Tibial nerve (tissue), 4 donors: ENCODE measurements around the gene ARHGAP26. TPM values are rescaled to one million over a fixed set of nuclear protein-coding genes. Genes with fewer than 3 reads are reported as not detected.

Experiments used
- DNase-seq, 2 donors: peaks; one replicate each; pipeline ENCODE4 v3.0.0-alpha.2; 2019; ENCODE audit warnings: low spot score in 2 of 2
- H3K27ac ChIP-seq, 4 donors: fragments of 200-600 bp; sonication (generic) in 3 of 4; one replicate each; pipeline ENCODE4 v1.5.1; 2017 to 2019; ENCODE audit warnings: mild to moderate bottlenecking in 1 of 4
- H3K27me3 ChIP-seq, 2 donors: fragments of 200-600 bp; sonication (generic) in 1 of 2; one replicate each; pipeline versions ENCODE4 v1.5.1 to v1.6.0; 2017 to 2019
- H3K36me3 ChIP-seq, 3 donors: fragments of 200-600 bp; sonication (generic); one replicate each; pipeline ENCODE4 v1.5.1; 2018 to 2019
- H3K4me1 ChIP-seq, 4 donors: fragments of 200-600 bp; sonication (generic) in 3 of 4; one replicate each; pipeline ENCODE4 v1.5.1; 2017 to 2019
- H3K4me3 ChIP-seq, 4 donors: fragments of 200-600 bp; sonication (generic) in 3 of 4; one replicate each; pipeline ENCODE4 v1.5.1; 2017 to 2019; ENCODE audit warnings: mild to moderate bottlenecking in 1 of 4, moderate library complexity in 1 of 4
- H3K9me3 ChIP-seq, 4 donors: fragments of 200-600 bp; sonication (generic) in 3 of 4; one replicate each; pipeline ENCODE4 v1.5.1; 2017 to 2019
- EP300 ChIP-seq, 2 donors: sonication (generic); formaldehyde crosslinking; IDR thresholded peaks; one replicate each; pipeline ENCODE4 v1.6.1; 2017; ENCODE audit warnings: antibody characterized with exemption in 2 of 2, mild to moderate bottlenecking in 1 of 2
- POLR2A ChIP-seq, 2 donors: fragments of 450-650 bp; IDR thresholded peaks; one replicate each; pipeline ENCODE4 v1.6.1; 2017; ENCODE audit warnings: antibody characterized with exemption in 2 of 2, mild to moderate bottlenecking in 2 of 2, moderate library complexity in 2 of 2
- WGBS, 2 donors: methylation state at CpG; one replicate each; pipeline ENCODE4 v1.1.5; 2018; 5-methylcytosine and 5-hydroxymethylcytosine counted together
- total RNA-seq, 4 donors: library from RNA; depleted of rRNA; stranded (reverse); fragments of >200 nt; gene quantifications; one replicate each; pipeline ENCODE4 v1.1.0, GENCODE V29; 2016
- TF ChIP-seq, protein P1 (sequence below), 5 experiments: fragments of 200-600 bp in 3 of 5; fragments of 450-650 bp in 2 of 5; sonication (generic) in 3 of 5; IDR thresholded peaks; one replicate each; pipeline ENCODE4 v1.5.1; 2016 to 2019; ENCODE audit warnings: antibody characterized with exemption in 5 of 5, mild to moderate bottlenecking in 3 of 5, moderate library complexity in 2 of 5

ARHGAP26 gene
- total RNA-seq, 4 donors from 2014 or later, result 33.7 to 77.8 (median 57.8) TPM

DNA sequence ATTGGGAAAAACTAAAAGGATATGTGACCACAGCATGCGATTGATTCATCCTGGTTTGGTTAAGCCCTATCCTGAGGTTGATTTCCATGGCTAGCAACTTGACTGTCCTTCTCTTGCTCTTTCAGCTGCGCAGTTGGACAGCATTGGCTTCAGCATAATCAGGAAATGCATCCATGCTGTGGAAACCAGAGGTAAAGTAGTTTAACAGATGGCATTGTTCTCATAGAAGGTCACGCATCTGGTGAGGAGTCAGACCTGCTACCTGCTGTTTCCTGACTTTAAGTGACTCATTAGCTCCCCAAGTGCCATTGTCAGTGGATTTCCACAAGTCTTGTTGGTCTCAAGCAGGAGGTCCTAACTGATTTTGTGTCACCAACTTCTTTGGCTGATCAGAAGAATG lies 266.9 kb downstream of the ARHGAP26 start:
- H3K27me3 ChIP-seq, result no peaks in the 10 kb centered on the region

DNA sequence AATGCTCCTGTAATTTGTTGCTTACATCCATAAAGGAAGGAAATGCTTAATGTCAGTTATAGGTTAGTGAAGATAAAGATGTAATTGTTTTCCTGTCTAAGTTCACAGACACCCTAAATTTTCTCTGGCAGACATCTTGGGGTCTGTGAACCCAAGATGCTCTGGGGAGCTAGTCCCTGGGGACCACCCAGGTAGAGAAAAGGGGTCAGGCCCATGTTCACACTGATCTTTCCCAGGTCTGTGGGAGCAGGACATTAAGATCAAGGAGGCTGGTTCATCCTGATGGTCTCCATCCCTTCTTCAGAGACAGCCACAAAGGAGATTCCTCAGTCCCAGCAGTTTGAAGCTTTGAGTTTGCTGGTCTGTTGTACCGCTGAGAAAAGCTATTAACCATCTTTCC lies 267.5 kb downstream of the ARHGAP26 start:
- no peaks in the 10 kb centered on the region for H3K27me3 ChIP-seq
- no peaks in the 10 kb centered on the region for H3K9me3 ChIP-seq
- peaks cover 0 to 8% (median 0%) of the 10 kb centered on the region in 4 donors for H3K4me1 ChIP-seq
- 76 to 81% methylated on average over 1 of the region's 1 CpG for WGBS, 2 donors
- TF ChIP-seq POLR2A (IDR thresholded peaks at IDR 0.05) (no peak), EP300 (IDR thresholded peaks at IDR 0.05) (no peak)
- TF ChIP-seq, protein P1, sequence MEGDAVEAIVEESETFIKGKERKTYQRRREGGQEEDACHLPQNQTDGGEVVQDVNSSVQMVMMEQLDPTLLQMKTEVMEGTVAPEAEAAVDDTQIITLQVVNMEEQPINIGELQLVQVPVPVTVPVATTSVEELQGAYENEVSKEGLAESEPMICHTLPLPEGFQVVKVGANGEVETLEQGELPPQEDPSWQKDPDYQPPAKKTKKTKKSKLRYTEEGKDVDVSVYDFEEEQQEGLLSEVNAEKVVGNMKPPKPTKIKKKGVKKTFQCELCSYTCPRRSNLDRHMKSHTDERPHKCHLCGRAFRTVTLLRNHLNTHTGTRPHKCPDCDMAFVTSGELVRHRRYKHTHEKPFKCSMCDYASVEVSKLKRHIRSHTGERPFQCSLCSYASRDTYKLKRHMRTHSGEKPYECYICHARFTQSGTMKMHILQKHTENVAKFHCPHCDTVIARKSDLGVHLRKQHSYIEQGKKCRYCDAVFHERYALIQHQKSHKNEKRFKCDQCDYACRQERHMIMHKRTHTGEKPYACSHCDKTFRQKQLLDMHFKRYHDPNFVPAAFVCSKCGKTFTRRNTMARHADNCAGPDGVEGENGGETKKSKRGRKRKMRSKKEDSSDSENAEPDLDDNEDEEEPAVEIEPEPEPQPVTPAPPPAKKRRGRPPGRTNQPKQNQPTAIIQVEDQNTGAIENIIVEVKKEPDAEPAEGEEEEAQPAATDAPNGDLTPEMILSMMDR (IDR thresholded peaks at IDR 0.05), result no peak
- no peak overlapping the region for H3K4me3 ChIP-seq
- H3K36me3 ChIP-seq, result peaks cover 0 to 23% (median 0%) of the 10 kb centered on the region in 3 donors
- no peak for DNase-seq
- no peak overlapping the region for H3K27ac ChIP-seq

More for the DNA sequence above, 266.9 kb downstream of the ARHGAP26 start:
- WGBS, 2 donors, result 81 to 90% methylated on average over 3 of the region's 3 CpGs
- no peaks in the 10 kb centered on the region for H3K9me3 ChIP-seq
- H3K4me1 ChIP-seq, result peaks cover 0 to 4% (median 0%) of the 10 kb centered on the region in 4 donors
- no peak for TF ChIP-seq EP300 (IDR thresholded peaks at IDR 0.05)
- no peak for TF ChIP-seq POLR2A (IDR thresholded peaks at IDR 0.05)
- TF ChIP-seq, protein P1 (IDR thresholded peaks at IDR 0.05), result no peak
- no peak overlapping the region for H3K27ac ChIP-seq
- no peak overlapping the region for H3K4me3 ChIP-seq
- no peak for DNase-seq
- H3K36me3 ChIP-seq, result peaks cover 0 to 16% (median 0%) of the 10 kb centered on the region in 3 donors

DNA sequence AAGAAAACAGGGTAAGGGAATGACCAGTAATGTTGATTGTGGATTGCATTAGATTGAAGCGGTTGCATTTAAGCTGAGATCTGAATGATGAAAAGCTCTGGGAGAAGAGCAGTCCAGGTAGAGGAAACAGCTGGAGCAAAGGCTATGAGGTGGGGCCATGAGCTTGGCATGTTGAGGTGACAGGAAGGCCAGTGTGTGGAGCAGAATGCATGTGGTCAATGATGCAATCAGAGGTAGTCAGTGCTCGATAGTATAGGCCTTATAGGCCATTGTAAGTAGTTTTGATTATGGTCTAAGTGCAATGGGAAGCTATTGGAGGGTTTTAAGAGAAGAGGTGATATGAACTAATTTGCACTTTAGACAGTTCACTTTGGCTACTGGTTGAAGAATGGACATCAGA lies 270.4 kb downstream of the ARHGAP26 start:
- no peak overlapping the region for H3K27ac ChIP-seq
- H3K27me3 ChIP-seq, result no peaks in the 10 kb centered on the region
- no peak overlapping the region for H3K4me3 ChIP-seq
- no peaks in the 10 kb centered on the region for H3K9me3 ChIP-seq
- no peak for DNase-seq
- H3K4me1 ChIP-seq, result peaks cover 0 to 8% (median 0%) of the 10 kb centered on the region in 4 donors
- TF ChIP-seq POLR2A (IDR thresholded peaks at IDR 0.05) (no peak), EP300 (IDR thresholded peaks at IDR 0.05) (no peak)
- TF ChIP-seq, protein P1 (IDR thresholded peaks at IDR 0.05), result no peak
- WGBS, 2 donors, result 93% methylated on average over 2 of the region's 2 CpGs
- peaks cover 0 to 28% (median 0%) of the 10 kb centered on the region in 3 donors for H3K36me3 ChIP-seq

DNA sequence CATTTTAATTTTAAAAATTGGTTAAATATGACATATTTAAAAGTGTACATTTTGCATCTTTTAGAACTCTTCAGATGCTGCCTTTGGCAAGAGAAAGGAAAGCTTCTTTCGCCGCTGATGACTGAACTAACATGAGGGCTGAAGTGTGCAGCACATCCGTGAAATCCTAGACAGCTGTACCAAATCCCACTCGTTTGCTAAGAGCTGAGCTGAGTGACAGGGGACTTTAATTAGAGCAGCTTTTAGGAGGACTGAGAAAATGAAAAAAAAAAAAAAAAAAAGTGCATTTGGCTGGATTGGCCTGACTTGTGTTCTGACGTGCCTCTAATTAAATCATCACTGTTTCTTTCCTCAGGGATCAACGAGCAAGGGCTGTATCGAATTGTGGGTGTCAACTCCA lies 271.3 kb downstream of the ARHGAP26 start:
- Histone ChIP-seq H3K27ac (no peak overlapping the region), H3K4me1 (peaks cover 0 to 8% (median 0%) of the 10 kb centered on the region in 4 donors), H3K36me3 (peaks cover 0 to 28% (median 0%) of the 10 kb centered on the region in 3 donors), H3K9me3 (no peaks in the 10 kb centered on the region), H3K4me3 (no peak overlapping the region), H3K27me3 (no peaks in the 10 kb centered on the region)
- no peak for TF ChIP-seq POLR2A (IDR thresholded peaks at IDR 0.05)
- TF ChIP-seq, protein P1 (IDR thresholded peaks at IDR 0.05), result no peak
- TF ChIP-seq EP300 (IDR thresholded peaks at IDR 0.05), result no peak
- 80 to 86% methylated on average over 7 of the region's 7 CpGs for WGBS, 2 donors
- DNase-seq, result no peak

DNA sequence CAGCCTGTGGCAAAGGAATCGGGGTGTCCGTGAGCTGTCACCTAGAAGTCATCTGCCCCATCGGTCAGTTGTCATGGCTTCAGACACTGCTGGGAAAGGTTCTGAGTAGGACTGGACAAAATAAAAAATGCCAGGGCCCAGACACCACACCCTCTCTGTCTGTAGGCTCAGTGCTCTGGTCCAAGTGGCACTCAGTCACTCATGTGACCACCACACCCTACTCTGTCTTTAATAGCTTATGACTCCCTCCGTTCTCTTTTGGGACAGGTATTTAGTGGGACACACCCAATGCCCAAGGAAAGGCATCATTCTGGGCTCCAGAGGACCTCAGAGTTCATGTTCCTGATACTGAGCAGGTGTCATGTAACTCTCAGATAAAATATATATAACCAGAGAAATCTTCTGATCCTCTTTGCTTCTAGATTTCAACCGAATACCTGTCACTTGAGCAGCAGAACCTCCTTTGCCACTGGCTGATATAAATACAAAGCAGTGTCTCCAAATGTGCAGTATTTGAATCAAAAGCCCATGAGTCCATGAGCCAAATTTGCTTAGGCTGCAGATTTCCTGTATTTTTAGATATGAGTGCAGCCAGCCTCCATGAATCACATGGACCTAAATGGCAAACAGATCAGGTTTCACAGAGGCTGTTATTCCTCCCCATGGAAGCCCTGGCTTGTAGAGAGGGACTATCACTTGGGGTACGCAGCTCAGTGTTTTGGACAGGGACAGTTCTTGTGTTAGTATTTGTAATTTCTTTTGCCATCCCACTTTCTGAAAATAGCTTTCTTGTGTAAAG lies 272.0 kb downstream of the ARHGAP26 start:
- no peak overlapping the region for H3K27ac ChIP-seq
- no peaks in the 10 kb centered on the region for H3K9me3 ChIP-seq
- WGBS, 2 donors, result 85 to 89% methylated on average over 6 of the region's 6 CpGs
- H3K4me1 ChIP-seq, result peaks cover 0 to 8% (median 0%) of the 10 kb centered on the region in 4 donors
- no peak overlapping the region for H3K4me3 ChIP-seq
- DNase-seq, result no peak
- peaks cover 0 to 24% (median 0%) of the 10 kb centered on the region in 3 donors for H3K36me3 ChIP-seq
- no peaks in the 10 kb centered on the region for H3K27me3 ChIP-seq
- TF ChIP-seq EP300 (IDR thresholded peaks at IDR 0.05), result no peak
- no peak for TF ChIP-seq POLR2A (IDR thresholded peaks at IDR 0.05)
